ENCODE measurements around the gene TSPAN5.

Gene TSPAN5

DNA sequence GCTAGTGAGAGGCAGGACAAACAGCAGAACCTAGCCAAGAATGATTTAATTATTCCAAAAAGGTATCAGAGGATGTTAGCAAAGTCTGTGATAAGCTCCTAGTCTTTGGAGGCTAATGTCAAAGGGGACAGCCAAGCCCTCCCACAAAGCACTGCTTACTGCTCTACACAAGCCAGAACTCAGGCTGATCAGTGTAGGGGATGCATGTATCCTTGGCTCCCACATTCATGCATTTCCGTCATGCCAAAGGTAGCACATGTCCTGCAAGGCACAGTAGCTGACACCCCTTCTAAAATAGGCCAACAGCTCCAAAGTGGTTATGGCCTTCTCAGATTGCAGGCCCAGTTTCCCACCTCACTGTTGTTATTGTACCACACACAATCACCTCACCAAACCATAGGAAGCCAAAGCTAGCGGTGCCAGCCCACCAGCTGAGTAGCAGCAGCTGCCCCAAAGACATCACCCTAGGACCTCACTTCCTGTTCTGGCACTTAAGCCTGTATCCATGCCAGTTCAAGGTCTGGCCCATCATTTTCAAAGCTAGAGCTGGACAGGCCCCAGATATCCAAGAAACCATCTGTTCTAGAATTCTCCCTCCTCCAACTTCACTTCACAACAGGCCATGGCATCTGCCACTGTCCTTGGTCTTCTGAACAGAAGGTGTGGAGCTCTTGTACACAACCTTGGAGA lies 40.9 kb downstream of the TSPAN5 start:
- DNase-seq (ENCODE audit: low read depth), result no peak

DNA sequence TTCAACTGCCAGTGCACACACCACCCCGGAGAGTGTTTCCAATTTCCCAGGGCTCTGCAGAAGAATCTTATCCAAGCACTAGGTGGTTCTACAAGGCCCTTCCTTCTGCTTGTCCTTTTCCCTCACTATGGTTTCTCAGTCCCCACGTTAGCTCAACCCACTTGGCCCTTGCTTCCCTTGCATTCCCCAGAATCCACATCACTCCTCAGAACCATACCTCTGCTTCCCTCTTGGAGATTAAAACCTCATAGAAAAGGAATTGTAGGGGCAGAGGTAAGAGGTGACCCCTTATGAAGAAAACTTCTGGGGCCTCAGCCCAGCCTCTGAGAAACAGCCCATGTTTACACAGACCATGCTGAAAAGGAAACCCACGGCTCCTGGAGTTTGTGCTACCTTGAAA lies 42.4 kb downstream of the TSPAN5 start:
- DNase-seq (ENCODE audit: low read depth), result no peak

DNA sequence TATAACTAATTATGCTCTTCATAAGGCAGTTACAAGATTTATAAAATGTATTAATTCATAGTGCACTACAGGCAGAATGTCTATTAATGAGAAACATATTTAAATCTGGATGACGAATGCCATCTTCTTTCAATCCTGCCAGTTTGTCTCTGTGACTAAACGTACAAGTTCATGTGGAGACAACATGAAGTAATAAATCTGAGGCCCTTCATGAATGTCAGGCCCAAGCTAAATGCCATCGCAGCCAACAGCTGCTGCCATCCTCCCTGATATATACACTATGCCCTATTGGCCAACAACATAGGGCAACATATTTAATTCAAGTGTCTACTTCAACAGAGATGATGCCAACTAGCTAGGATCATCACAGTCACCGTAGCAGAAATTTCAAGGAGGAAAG lies 43.7 kb downstream of the TSPAN5 start:
- no peak for DNase-seq (ENCODE audit: low read depth)

DNA sequence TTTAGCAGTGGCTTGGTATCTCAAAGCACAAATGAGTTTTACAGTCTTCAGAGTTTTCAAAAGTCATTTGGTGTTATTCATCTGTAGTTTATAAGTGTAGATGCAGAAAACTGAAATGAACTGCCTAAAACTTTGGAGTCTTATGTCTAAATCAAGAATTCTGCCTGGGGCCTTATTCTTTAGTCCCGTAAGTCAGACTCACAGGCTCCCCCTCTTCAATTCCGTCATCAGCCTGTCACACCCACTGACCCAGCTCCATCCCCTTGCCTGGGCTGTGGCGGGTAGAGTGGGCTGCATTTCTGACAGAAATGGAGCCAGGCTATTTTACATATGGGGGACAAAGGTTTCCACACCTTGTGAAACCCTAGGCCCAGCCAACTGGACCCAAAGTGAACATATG lies 44.3 kb downstream of the TSPAN5 start:
- no peak for DNase-seq (ENCODE audit: low read depth)

DNA sequence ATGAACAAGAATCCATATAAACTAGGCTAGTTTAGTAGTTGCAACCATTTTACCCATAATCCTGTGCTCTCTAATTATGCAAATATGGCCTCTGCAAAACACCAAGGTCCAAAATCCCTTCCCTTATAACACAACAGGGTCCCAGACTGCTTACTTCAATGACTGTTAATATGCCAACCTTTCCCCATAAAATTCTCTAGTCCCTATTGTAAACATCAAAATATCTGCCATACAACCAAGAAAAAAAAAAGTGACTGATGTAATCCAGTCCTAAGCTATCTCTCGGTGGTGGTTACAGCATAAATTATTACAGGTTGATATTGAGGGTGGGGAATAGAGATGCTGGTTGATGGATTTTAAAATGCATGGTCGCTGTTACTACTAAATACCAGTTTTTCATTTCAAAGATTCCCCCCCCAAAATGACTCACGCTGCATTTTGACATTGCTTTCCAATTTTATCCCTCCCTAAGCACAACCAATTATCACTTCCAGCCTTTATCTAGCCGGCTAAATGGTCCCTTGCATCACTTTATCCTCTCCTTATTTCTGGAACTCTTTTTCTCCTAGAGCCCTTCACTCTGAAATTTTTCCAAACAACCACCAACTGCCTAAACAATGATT lies 44.8 kb downstream of the TSPAN5 start:
- DNase-seq (ENCODE audit: low read depth), result no peak

DNA sequence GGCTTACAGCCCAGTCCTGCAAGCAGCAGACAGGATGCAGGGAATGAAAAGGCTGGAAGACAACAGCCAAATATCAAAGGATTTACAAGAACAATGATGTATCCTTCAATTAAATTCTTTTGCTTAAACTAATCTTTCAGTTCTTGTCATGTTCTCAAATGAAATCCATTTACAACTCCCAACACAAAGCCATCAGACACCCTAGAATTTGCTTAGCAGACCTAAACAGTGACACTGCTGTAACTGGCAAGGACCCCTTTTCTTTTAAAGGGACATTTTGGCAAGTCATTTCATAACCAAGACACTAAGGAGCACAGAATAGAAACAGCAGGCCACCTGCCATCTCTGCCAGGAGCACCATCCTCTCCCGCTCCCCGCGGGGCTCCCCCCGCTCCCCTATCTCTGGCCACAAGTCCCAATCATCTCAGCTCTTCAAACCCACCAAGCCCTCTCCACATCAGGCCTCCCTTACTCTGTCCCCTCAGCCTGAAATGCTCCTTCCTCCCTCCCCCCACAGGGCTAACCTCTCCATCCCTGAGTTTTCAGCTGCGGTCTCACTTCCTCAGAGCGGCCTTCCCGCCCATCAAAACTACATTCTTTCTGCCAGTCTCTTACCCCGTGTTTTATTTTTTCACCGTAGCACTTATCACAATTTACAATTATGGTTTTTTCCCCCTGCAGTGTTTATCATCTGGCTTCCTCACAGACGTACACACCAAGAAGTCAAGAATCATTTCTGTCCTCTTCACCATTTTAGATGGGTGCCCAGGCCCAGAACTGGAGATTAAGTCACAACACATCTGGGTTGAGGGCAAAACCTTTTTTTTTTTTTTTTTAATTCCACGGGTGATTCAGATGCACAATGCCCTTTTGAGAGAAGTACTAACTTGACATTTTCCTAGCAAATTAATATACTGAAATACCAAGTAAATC lies 45.8 kb downstream of the TSPAN5 start:
- no peak for DNase-seq (ENCODE audit: low read depth)

DNA sequence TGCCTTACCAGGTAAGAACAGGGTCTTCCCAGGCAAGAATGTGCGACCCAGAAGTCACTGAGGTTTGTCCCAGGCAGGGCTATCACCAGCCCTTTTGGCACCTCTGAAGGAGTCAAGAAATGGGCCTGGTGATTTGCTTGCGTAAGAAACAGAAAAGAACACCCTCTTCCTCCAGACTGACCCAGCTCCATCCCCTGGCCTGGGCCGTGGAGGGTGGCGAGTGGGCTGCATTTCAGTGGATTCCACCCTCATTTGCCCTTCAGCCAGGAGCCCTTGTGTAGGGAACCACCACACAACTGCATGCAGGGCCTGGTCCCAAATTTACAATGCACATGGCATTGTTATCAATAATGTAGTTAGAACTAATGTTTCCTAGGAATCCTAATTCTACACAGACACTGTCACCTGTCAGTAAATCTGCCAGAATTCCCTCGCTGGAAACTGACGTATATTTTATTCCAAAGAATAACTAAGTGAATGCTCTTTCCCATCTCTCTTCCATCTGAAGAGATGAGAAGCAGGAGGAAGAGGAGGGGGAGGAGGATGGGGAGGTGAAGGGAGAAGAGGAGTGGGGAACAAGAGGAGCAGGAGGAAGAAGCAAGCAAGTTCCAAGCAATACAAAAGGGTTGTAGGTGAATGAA lies 46.6 kb downstream of the TSPAN5 start:
- no peak for DNase-seq (ENCODE audit: low read depth)

DNA sequence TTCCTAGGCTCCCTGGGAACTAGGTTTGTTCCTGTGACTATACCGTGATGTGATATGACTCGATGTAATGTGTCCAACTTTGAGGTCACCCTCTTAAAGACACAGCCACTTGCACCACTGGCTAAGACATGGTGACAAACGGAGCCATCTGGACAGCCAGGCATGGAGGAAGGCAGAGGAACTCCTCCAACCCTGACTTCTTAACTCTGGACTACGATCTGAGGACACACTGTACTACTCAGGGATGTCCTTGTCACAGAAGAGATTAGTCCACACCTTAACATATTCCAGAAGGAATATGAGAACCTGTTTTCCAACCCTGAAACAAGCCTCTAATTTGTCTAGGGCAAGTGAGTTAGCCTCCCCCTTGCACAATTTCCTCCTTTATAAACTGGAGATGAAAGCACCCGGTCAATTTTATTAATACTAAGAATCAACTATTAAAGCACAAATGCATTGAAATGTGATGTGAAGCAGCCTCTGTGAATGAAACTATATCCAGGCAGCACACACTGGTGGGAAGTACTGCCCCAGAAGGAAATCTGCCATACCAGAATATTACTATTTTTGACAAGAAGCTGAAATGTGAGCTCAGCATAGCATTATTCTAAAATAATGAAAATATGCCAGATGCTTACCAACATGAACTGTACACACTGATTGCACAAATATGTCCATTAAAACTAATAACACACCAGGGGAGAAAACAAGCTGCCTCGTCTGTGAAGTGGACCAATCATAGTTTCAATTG lies 47.3 kb downstream of the TSPAN5 start:
- DNase-seq (ENCODE audit: low read depth), result no peak

DNA sequence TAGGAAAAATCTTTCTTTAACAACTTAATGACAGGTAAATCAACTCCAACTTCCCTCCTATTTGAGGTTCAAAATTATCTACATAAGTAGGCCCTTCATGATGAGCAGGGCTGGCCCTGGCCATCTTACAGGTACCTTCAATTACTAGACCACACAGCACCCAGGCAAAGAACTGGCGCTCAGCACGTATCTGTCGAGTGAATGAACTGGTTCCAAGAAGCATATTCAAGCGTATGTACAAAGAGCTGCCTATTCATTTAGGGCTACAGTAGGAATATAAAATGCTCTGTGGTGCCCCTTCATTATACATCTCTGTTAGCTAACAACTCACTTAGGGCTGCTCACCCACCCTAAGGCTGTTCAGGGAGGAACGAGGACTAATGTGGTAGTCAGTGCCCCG lies 48.0 kb downstream of the TSPAN5 start:
- no peak for DNase-seq (ENCODE audit: low read depth)

DNA sequence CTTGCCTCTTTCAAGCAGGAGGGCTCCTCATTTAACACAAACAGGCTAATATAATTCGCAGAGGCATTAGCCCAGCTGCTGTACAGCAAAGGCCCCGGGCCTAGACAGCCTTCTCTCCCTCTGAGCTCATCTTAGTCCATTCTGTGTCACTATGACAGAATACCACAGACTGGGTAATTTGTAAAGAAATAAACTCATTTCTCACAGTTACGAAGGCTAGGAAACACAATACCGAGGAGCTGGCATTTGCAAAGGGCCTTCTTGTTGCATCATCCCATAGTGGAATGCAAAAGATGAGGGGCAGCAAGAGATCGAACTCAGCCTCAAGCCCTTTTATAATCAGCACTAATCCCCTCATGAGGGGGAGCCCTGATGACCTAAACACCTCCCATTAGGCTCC lies 48.5 kb downstream of the TSPAN5 start:
- no peak for DNase-seq (ENCODE audit: low read depth)

DNA sequence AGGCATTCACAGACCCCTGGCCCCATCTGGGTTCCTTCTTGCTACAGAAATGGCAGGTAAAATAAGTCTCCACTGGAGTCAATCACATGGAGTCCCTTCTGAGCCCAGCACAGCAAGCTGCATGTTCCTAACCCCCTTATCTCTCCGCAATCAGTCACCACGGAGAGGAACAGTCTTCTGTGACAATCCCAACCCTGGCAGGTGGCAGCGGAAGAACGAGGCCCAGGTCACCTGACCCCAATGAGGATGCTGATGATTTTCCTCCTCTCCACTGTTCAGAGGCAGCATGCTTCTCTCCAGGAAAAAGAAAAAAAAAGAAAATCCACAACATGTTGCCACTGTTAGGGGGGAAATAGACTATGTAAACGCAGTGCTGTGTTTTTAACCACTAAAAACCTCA lies 50.1 kb downstream of the TSPAN5 start:
- no peak for DNase-seq (ENCODE audit: low read depth)

DNA sequence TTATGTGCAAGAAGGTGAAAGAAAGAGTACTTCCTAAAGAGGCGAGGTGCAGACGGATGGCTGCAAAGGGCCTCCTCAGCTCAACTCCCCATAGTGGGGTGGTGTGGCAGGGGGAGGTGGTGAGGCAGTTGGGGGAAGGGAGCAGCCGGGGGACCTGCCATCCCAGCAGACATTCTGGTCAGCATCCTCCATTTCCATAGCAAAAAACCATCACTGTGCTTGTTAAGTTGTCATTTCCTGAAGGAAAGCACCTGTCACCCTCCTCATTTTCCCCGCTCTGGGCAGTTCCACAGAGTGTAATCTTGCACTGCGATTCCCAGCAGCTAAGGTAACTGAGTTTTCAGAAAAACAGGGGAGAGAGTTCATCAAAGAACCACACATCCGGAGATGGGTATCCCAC lies 51.5 kb downstream of the TSPAN5 start:
- DNase-seq (ENCODE audit: low read depth), result no peak

DNA sequence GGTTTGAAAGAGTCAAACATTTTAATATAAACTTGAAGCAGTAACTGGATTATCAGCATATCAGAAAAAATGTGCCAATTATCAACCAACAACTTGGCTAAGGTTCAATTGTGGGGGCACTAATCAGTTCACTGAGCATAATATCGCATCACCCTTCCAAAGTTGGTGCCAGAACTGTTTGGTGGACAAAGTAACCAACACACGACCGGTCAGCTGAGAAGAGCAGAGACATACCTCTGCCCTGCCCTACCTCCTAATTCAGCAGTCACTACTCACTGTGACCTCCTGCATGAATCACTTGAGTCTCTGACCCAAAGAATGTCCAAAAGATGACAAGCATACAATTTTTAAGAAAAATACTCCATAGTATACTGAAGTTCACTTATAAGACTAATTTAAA lies 53.2 kb downstream of the TSPAN5 start:
- no peak for DNase-seq (ENCODE audit: low read depth)

DNA sequence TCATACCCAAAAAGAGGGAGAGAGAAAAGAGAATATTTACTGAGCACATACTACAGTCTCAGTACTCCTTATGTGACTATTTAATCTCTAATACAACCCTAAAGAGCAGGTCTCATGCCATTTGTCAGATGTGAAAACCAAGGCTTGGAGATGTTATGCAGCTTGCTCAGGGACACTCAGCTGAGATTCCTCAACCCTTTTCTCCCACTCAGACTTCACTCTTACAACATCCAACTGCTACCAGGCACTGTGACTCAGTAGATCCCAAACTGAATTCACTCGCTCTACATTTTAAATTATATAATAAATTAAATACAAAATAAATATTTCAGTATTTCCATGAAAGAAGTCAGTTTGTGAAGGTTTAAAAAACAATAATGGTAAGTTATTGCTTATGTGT lies 53.7 kb downstream of the TSPAN5 start:
- DNase-seq (ENCODE audit: low read depth), result no peak

DNA sequence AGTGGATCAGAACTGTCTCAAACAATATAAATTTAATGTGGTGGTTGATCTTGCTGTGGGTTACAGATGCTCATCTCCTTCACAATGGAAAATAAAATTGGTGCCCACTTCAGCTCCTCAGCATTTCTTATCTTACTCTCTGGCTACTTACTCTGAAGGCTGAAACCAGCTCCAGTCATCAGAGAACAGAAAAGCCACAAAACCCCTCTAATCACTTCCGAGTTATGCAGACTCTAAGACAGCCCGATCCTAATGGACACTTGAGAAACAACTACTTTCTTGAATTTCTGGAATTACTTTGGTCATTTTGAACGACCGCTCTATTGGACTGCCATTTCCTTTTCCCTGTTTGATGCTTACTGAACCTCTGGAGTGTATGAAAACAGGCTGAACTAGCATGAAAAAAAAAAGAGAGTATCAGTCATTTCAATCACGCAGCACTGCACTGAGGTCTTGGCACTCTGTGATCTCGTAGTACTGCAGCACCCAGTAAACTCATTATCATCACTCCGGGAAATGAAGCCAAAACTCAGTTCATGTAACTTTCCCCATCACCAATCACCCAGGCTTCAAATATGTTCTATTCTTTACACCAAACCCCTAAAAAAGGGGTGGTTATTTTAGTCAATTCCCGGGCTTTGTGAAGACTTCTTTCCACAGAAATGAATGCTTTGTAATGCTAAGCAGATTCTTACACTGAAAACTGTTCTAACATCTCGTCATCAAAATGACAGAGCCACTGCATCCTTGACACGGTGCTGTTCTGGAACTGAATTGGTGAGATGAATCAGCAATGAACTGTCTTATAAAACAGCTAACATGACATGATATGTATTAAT lies 54.5 kb downstream of the TSPAN5 start:
- no peak for DNase-seq (ENCODE audit: low read depth)

DNA sequence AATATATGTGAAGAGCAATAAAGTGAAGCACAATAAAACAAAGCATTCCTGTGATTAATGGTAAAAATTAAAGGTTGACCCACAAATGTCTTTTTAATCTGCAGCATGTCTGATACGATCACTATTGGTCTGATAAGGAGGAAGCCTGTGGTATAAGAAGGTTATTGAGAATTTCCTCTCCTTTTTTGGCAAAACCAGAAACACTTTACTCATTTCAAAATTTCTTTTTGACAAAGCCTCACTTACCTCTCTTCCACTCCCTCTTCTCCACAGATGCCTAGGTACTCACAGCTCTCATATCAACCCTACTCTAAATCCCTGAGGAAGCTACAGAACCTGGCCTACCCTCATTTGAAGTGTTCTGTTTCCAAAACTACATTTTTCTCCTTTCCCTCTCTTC lies 56.1 kb downstream of the TSPAN5 start:
- no peak for DNase-seq (ENCODE audit: low read depth)

DNA sequence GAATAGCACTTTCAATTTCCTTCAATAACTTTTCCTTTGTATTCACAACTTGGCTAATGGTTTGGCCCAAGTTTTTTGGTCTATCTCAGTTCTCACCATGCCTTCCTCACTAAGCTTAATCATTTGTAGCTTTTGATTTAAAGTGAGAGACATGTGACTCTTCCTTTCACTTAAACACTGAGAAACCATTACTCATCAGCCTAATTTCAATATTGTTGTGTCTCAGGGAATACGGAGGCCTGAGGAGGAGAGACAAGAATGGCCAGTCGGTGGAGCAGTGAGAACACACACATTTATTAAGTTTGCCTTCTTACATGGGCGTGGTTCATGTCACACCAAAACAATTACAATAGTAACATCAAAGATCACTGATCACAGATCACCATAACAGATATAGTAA lies 56.7 kb downstream of the TSPAN5 start:
- DNase-seq (ENCODE audit: low read depth), result peak; percentile 12

DNA sequence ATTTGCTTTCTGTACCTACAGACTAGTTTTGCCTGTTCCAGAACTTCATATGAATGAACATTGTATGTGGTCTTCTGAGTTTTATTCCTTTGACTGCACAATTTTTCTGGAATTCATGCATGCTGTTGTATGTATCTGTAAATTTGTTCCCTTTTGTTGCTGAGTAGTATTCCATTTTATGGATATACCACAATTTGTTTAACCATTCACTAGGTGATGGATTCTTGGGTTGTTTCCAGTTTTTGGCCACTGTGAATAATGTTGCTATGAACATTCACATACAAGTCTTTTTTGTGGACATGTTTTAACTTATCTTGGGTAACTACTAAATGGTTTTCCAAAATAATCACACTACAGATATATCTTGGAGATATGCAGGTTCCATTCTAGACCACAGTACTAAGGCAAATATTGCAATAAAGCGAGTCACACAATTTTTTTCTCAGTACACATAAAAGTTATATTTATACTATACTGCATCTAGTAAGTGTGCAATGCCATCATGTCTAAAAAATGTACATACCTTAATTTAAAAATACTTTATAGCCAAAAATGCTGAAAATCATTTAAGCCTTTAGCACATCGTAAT lies 58.7 kb downstream of the TSPAN5 start:
- no peak for DNase-seq (ENCODE audit: low read depth)

DNA sequence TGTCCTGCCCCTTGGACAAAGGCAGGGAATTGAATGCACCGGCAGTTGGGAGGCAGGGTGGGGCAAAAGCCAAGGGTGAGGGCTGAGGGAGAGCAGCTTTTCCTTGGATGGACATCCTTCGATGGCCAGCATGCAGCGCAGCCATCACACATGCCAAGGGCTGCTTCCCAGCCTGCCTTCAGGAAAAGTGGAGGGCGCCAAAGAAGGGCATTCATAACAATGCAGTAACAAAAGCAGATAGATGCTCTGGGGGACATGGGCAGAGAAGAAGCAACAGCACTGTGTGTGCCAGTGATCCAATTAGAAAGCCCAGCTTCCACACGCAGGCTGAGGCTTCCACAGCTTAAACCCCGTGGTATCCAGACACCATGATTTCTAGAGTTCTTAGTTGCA lies 71.5 kb downstream of the TSPAN5 start:
- DNase-seq (ENCODE audit: low read depth), result no peak

DNA sequence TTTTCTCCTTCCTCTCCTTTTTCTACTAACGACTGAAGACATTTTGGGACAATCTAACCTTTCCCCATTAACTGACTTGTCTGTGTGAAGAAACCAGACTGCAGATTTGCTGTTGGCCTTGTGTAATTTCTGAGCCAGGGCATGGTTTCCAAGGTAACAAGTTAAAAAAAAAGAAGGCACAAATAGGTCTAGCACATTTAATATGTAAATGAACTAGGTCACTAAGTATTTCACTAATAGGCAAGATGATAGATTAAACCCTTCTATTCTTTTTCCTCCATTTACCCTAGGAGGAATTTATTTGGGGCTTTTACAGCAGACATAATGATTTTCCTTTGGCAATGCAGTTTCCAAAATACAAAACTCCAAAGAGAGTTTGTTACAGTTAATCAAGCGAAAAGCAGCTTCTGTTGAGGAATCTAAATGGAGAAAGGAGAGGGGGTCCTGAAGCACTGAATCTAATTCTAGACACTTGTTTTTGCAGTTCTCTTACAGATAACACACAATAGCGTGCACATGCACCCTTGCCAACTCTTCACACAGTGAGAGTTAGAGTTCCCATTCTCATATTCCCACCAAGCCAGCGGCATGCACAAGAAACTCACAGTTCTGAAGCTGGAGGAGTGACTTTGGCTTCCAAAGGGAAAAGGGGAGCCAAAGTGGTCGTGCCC lies 72.0 kb downstream of the TSPAN5 start:
- no peak for DNase-seq (ENCODE audit: low read depth)

Measured in stimulated activated CD4-positive, alpha-beta T cell treated with anti-CD3 and anti-CD28 coated beads, Interleukin-2, amount 100 ng/mL, for 4 hours (primary cell).